Liver (tissue), 3 donors: ENCODE measurements around the gene HLCS.

Experiments
- CTCF ChIP-seq: fragments of 150-350 bp; IDR thresholded peaks from 2 replicates; pipeline ENCODE4 v1.5.1; 2017; ENCODE audit warnings: improper control_type of control experiment, low read depth, low read length; ENCODE audit not compliant: missing input control
- JUND ChIP-seq, 2 donors: IDR thresholded peaks; 2 replicates each; pipeline ENCODE4 v1.6.1; 2016; ENCODE audit warnings: antibody characterized with exemption in 2 of 2
- NR2F2 ChIP-seq: IDR thresholded peaks from 2 replicates; pipeline ENCODE4 v1.6.1; 2016; ENCODE audit warnings: antibody characterized with exemption
- RAD21 ChIP-seq, 2 donors: IDR thresholded peaks; 2 replicates each; pipeline ENCODE4 v1.6.1; 2016; ENCODE audit warnings: antibody characterized with exemption in 2 of 2, mild to moderate bottlenecking in 2 of 2
- SP1 ChIP-seq: IDR thresholded peaks from 2 replicates; pipeline ENCODE4 v1.6.1; 2018; ENCODE audit warnings: antibody characterized with exemption, mild to moderate bottlenecking
- donor health status: healthy.
- donor health status: healthy.

- no peak for TF ChIP-seq SP1
- no peak for TF ChIP-seq CTCF
- no peak for TF ChIP-seq RAD21 (IDR thresholded peaks at IDR 0.05)
- TF ChIP-seq JUND (IDR thresholded peaks at IDR 0.05) = no peak
- TF ChIP-seq NR2F2 = peak; percentile 24
Measured at GRCh38 chr21:36923270-36923669, 43.2 kb downstream of the HLCS start.
